ENCODE results near the gene DCBLD2. TPM values are rescaled to one million over a fixed set of nuclear protein-coding genes. Genes with fewer than 3 reads are reported as not detected.

The DCBLD2 gene
- total and polyA plus RNA-seq, 2 of the 4 experiments (the other 2 are of a cell fraction), result 121 to 196 TPM

DNA sequence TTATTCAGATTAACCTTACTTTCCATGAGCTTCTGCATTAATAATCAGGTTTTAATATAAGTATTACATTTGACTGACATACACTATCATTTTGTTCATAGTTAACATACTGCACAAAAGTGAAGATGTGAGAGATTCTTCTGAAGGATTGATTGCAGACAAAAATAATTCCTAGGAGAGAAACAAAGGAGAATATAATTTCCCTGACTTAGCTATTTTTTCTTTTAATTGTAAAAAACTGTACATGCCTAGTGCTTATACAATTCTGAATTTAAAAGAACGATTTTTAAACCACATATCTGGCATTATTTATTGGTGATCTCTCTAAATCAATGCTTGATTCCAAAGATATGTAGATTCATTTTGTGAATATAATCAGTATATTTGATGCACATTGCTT, 11.0 kb upstream of the DCBLD2 start:
- Histone ChIP-seq H2BK5ac (ENCODE audit: low read depth, low read length, poor library complexity, severe bottlenecking) (no peak overlapping the region), H3K79me1 (ENCODE audit: low read depth in 1 of 2, low read length in 2 of 2) (peaks cover 4 to 6% of the 10 kb centered on the region in 2 experiments; a peak in 2 of 4 replicates), H2BK120ac (ENCODE audit: low read depth, low read length) (no peak overlapping the region), H3K14ac (replicated peaks; ENCODE audit: low read depth, low read length) (no peak overlapping the region), H2AK5ac (ENCODE audit: low read depth, low read length) (no peak overlapping the region), H4K20me1 (ENCODE audit: insufficient read depth, low read length) (no peaks in the 10 kb centered on the region), H3K4me2 (ENCODE audit: low read depth, low read length) (no peak overlapping the region), H3K4me1 (ENCODE audit: control insufficient read depth, insufficient read depth, low read length) (peaks cover 4% of the 10 kb centered on the region; the same call in 1 of the 2 replicates), H3K9ac (ENCODE audit: low read depth, low read length) (no peak overlapping the region), H3K23ac (ENCODE audit: low read depth, low read length) (no peak overlapping the region), H3K36me3 (ENCODE audit: control insufficient read depth, insufficient read depth, low read length) (no peaks in the 10 kb centered on the region), H4K8ac (ENCODE audit: low read depth in 2 of 2, low read length in 2 of 2) (no peak overlapping the region), H2BK15ac (ENCODE audit: low read depth, low read length) (no peak overlapping the region), H2BK20ac (ENCODE audit: low read depth, low read length) (no peak overlapping the region), H2AK9ac (replicated peaks; ENCODE audit: low read depth, low read length, poor library complexity) (no peak overlapping the region), H4K91ac (ENCODE audit: insufficient read depth, low read depth, low read length) (no peak overlapping the region), H3K9me3 (ENCODE audit: control insufficient read depth, insufficient read depth, low read length) (no peaks in the 10 kb centered on the region; the same call in 1 of the 2 replicates), H3K56ac (ENCODE audit: extremely low read depth, insufficient read depth, low read length) (no peak overlapping the region), H3K27me3 (ENCODE audit: control insufficient read depth, insufficient read depth, low read length) (no peaks in the 10 kb centered on the region), H3K4ac (ENCODE audit: low read depth, low read length) (no peak overlapping the region), H3K18ac (ENCODE audit: low read depth, low read length) (no peak overlapping the region), H3K9me1 (ENCODE audit: insufficient read depth, low read length) (0 out of 2 replicates have a peak, but pooled peaks cover 2% of the 10 kb centered on the region), H3K27ac (ENCODE audit: insufficient read depth, low read length) (no peak overlapping the region), H3K4me3 (ENCODE audit: insufficient read depth, low read depth, low read length) (no peak overlapping the region), H4K5ac (ENCODE audit: low read depth, low read length) (no peak overlapping the region), H2AFZ (replicated peaks; ENCODE audit: low read length, poor library complexity) (no peak overlapping the region)
- no TSS peak for BruUV-seq (replicated peaks)
- no CpG with 5 or more reads among the region's 1 CpG for WGBS, 2 experiments (ENCODE audit: extremely low coverage in 2 of 2, insufficient read length in 1 of 2)
- TF ChIP-seq MXI1 (IDR thresholded peaks at IDR 0.05; ENCODE audit: borderline replicate concordance, low read depth, low read length) (no peak), RCOR1 (IDR thresholded peaks at IDR 0.05; ENCODE audit: insufficient replicate concordance, low read length) (no peak), MAFK (IDR thresholded peaks at IDR 0.05; ENCODE audit: low read depth, low read length) (no peak), CEBPB (IDR thresholded peaks at IDR 0.05; ENCODE audit: low read depth, low read length) (no peak), POLR2A (IDR thresholded peaks at IDR 0.05; ENCODE audit: low read depth, low read length) (no peak), SMC3 (IDR thresholded peaks at IDR 0.05; ENCODE audit: low read depth, low read length) (no peak)
- TF ChIP-seq, protein P1, sequence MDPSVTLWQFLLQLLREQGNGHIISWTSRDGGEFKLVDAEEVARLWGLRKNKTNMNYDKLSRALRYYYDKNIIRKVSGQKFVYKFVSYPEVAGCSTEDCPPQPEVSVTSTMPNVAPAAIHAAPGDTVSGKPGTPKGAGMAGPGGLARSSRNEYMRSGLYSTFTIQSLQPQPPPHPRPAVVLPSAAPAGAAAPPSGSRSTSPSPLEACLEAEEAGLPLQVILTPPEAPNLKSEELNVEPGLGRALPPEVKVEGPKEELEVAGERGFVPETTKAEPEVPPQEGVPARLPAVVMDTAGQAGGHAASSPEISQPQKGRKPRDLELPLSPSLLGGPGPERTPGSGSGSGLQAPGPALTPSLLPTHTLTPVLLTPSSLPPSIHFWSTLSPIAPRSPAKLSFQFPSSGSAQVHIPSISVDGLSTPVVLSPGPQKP (IDR thresholded peaks at IDR 0.05; ENCODE audit: borderline replicate concordance, low read depth, low read length), result no peak
- no peak for ATAC-seq (ENCODE audit: low read depth)
- ChIA-PET CTCF (interaction anchor here (0.9 kb wide), 1 partner anchor 82 kb away, joined by 3 read pairs; no protein-coding TSS in a partner anchor), POLR2A (ENCODE audit: unreplicated experiment) (no interaction called here)
- intact Hi-C loops (cut with micrococcal nuclease), result no loop called here
- DNase-seq, result no peak
- dilution Hi-C loops (cut with HindIII; ENCODE audit: low sequenced_read_pairs, unreplicated experiment), result no loop called here
- in situ Hi-C loops (cut with MboI; ENCODE audit: low sequenced_read_pairs), result no loop called here
